Psoas muscle (tissue), 8 donors: ENCODE data around the gene HNRNPL. TPM values are rescaled to one million over a fixed set of nuclear protein-coding genes. Genes with fewer than 3 reads are reported as not detected.
A peak's percentile ranks its signal among the peaks of the same experiment; 100 is the strongest.
"Not testable (repeated sequence)": the region's sequence is repeated elsewhere in the genome, so short reads cannot be mapped to it uniquely, and the experiment has no call there.

Source experiments
- ATAC-seq, 4 donors: fragments of 200-7000 bp; cut with Tn5 transposase; one replicate each; pipeline ENCODE4 v1.9.1; 2020; ENCODE audit warnings: moderate library complexity in 3 of 4, mild to moderate bottlenecking in 2 of 4
- DNase-seq, 2 donors: peaks; one replicate each; pipeline ENCODE4 v3.0.0-alpha.2; 2020
- H3K27ac ChIP-seq: fragments of 200-600 bp; one replicate; pipeline ENCODE4 v1.8.0; 2022
- H3K27me3 ChIP-seq, 3 donors: fragments of 200-600 bp in 1 of 3; one replicate each; pipeline versions ENCODE4 v1.6.1 to v1.8.0; 2013 to 2022; ENCODE audit warnings: low read length in 2 of 3, mild to moderate bottlenecking in 2 of 3, moderate library complexity in 1 of 3; ENCODE audit not compliant: insufficient read depth in 3 of 3
- H3K36me3 ChIP-seq, 2 donors: fragments of 200-600 bp in 1 of 2; one replicate each; pipeline versions ENCODE4 v1.6.1 to v1.8.0; 2013 to 2022; ENCODE audit warnings: low read depth in 1 of 2, mild to moderate bottlenecking in 1 of 2, moderate library complexity in 1 of 2; ENCODE audit not compliant: insufficient read depth in 1 of 2
- H3K4me1 ChIP-seq: fragments of 200-600 bp; one replicate; pipeline ENCODE4 v1.8.0; 2022
- H3K4me3 ChIP-seq: fragments of 200-600 bp; one replicate; pipeline ENCODE4 v1.8.0; 2022; ENCODE audit warnings: mild to moderate bottlenecking
- H3K9me3 ChIP-seq: fragments of 200-600 bp; one replicate; pipeline ENCODE4 v1.8.0; 2022
- CTCF ChIP-seq: fragments of 200-600 bp; IDR thresholded peaks from one replicate; pipeline ENCODE4 v1.8.0; 2022; ENCODE audit warnings: antibody characterized with exemption
- WGBS, 3 donors: extraction: QIAGEN DNeasy Blood & Tissue Kit; methylation state at CpG; one replicate each; pipeline versions ENCODE4 v1.1.6 to v1.1.7; 2013; 5-methylcytosine and 5-hydroxymethylcytosine counted together
- intact Hi-C, 2 donors: fragments of 100-400 bp; cut with DNase I; formaldehyde crosslinking; loops; one replicate each; pipeline versions ENCODE4 v1.11.0 to v1.14.2; 2022
- polyA plus RNA-seq, 3 donors: library from polyadenylated mRNA; stranded (reverse); fragments of 200-250 nt; gene quantifications; one replicate each; pipeline ENCODE4 v1.2.3, GENCODE V29; 2013
- total RNA-seq, 4 donors: library from RNA; stranded (reverse); fragmentation: NEBNext Ultra II Directional in 2 of 4; extraction: Animal tissue kit (Norgen Biotek cat#: 25700) in 2 of 4; gene quantifications; one replicate each; pipeline versions ENCODE4 v1.2.1 to v1.2.4, GENCODE V29; 2021 to 2023
- donor health status: healthy with polysubstance abuse.
- donor health status: DM: no; HTN: no; CAD: no; lungs with moderate emphysema.
- donor health status: Bipolar disorder and iron deficiency.
- donor health status: healthy.
- donor health status: DM: yes; HTN: yes; CAD: no.
- donor health status: DM: no; HTN: no; CAD: no.
- donor health status: DM: no; HTN: no; CAD: no.
- donor health status: DM: yes; HTN: yes; CAD: no.

HNRNPL gene
- total and polyA plus RNA-seq, 7 donors: 109 to 229 (median 191) TPM

- no peaks in the 10 kb centered on the region for H3K27me3 ChIP-seq
- H3K4me3 ChIP-seq: no peak overlapping the region
- no peaks in the 10 kb centered on the region for H3K4me1 ChIP-seq
- no peak for ATAC-seq
- WGBS, 3 donors: 93% methylated on average over 16 to 17 of the region's 17 CpGs
- H3K36me3 ChIP-seq: no peaks in the 10 kb centered on the region
- no peak overlapping the region for H3K27ac ChIP-seq
- DNase-seq: no peak
- TF ChIP-seq CTCF: no peak
- H3K9me3 ChIP-seq: no peaks in the 10 kb centered on the region
- intact Hi-C loops: no loop called here
These were observed 41.0 kb downstream of the HNRNPL start for GRCh38 chr19:38808741-38809140.

- H3K27me3 ChIP-seq, intact Hi-C loops: not testable (repeated sequence)
These were observed 42.2 kb downstream of the HNRNPL start for GRCh38 chr19:38807374-38808098.

GRCh38 chr19:38806371-38806770 is 43.4 kb downstream of the HNRNPL start:
- no peak overlapping the region for H3K4me3 ChIP-seq
- intact Hi-C loops: no loop called here
- no peaks in the 10 kb centered on the region for H3K4me1 ChIP-seq
- DNase-seq (no peak), ATAC-seq (no peak)
- H3K27me3 ChIP-seq: no peaks in the 10 kb centered on the region
- H3K36me3 ChIP-seq: peaks cover 0 to 3% of the 10 kb centered on the region in 2 donors
- no peak for TF ChIP-seq CTCF
- no peak overlapping the region for H3K27ac ChIP-seq
- 91 to 92% (median 91%) methylated on average over 6 of the region's 6 CpGs for WGBS, 3 donors
- H3K9me3 ChIP-seq: no peaks in the 10 kb centered on the region

More at GRCh38 chr19:38807374-38808098, 42.2 kb downstream of the HNRNPL start:
- H3K4me3 ChIP-seq, ATAC-seq, DNase-seq, H3K4me1 ChIP-seq, H3K9me3 ChIP-seq, H3K36me3 ChIP-seq, H3K27ac ChIP-seq: not testable (repeated sequence)
- WGBS, 3 donors: 75 to 86% (median 83%) methylated on average over 13 of the region's 18 CpGs

GRCh38 chr19:38805180-38805579 is 44.6 kb downstream of the HNRNPL start:
- Histone ChIP-seq H3K9me3 (no peaks in the 10 kb centered on the region), H3K27me3 (no peaks in the 10 kb centered on the region), H3K36me3 (peaks cover 0 to 3% of the 10 kb centered on the region in 2 donors), H3K27ac (no peak overlapping the region), H3K4me1 (no peaks in the 10 kb centered on the region), H3K4me3 (no peak overlapping the region)
- WGBS, 3 donors: 42 to 74% (median 63%) methylated on average over 1 of the region's 1 CpG
- intact Hi-C loops: no loop called here
- DNase-seq (no peak), ATAC-seq (peak in 1 of 4 donors; percentile 39)
- no peak for TF ChIP-seq CTCF

GRCh38 chr19:38803543-38803942 is 46.2 kb downstream of the HNRNPL start:
- peaks cover 0 to 3% of the 10 kb centered on the region in 2 donors for H3K36me3 ChIP-seq
- H3K9me3 ChIP-seq: no peaks in the 10 kb centered on the region
- H3K27ac ChIP-seq: no peak overlapping the region
- no peaks in the 10 kb centered on the region for H3K27me3 ChIP-seq
- no peaks in the 10 kb centered on the region for H3K4me1 ChIP-seq
- intact Hi-C loops: no loop called here
- WGBS, 3 donors: 87 to 89% (median 89%) methylated on average over 10 of the region's 10 CpGs
- no peak overlapping the region for H3K4me3 ChIP-seq
- DNase-seq (no peak), ATAC-seq (peak in 1 of 4 donors; percentile 12)
- no peak for TF ChIP-seq CTCF
